A549 (cell line): ENCODE results near the gene SSX2. TPM values are rescaled to one million over a fixed set of nuclear protein-coding genes. Genes with fewer than 3 reads are reported as not detected.
"Not testable (repeated sequence)": the region's sequence is repeated elsewhere in the genome, so short reads cannot be mapped to it uniquely, and the experiment has no call there.

Experiments used
- ATAC-seq, 2 experiments: fragments of 200-7000 bp in 1 of 2; fragments of >200 bp in 1 of 2; cut with Nextera tagmentation in 1 of 2; cut with Tn5 transposase in 1 of 2; 3 replicates each; pipeline versions ENCODE4 v1.8.0 to v1.9.1; 2018 to 2020; ENCODE audit warnings: mild to moderate bottlenecking in 1 of 2, moderate library complexity in 1 of 2
- CTCF ChIA-PET: fragments of 300-600 bp; sonication (Branson Sonifier 250); formaldehyde crosslinking; extraction: SDS; loops from one replicate; lab custom pipeline; 2021; ENCODE audit warnings: antibody characterized with exemption, inconsistent platforms; lab: Yijun Ruan, JAX
- POLR2A ChIA-PET: fragments of 350-600 bp; formaldehyde crosslinking; extraction: SDS; loops from one replicate; lab custom pipeline; 2021; ENCODE audit warnings: antibody characterized with exemption, inconsistent platforms; lab: Yijun Ruan, JAX
- DNase-seq, 2 experiments: peaks; one replicate each; pipeline versions ENCODE4 v3.0.0 to v3.0.0-alpha.2; 2011 to 2016; ENCODE audit warnings: low read depth in 1 of 2, low spot score in 1 of 2
- FAIRE-seq: peaks from 2 replicates; lab custom pipeline; 2011; peaks lifted over from hg19 to GRCh38; lab: Jason Lieb, UNC
- H3K27ac ChIP-seq, 2 experiments: fragments of >200 bp; sonication (Bioruptor Twin); formaldehyde crosslinking; 3 replicates each; pipeline ENCODE4 v1.5.1; 2016 to 2017
- H3K4me1 ChIP-seq: fragments of >200 bp; sonication (Bioruptor Twin); formaldehyde crosslinking; 3 replicates; pipeline ENCODE4 v1.6.1; 2016
- H3K4me2 ChIP-seq: fragments of >200 bp; sonication (Bioruptor Twin); formaldehyde crosslinking; 3 replicates; pipeline ENCODE4 v1.6.1; 2016
- H3K4me3 ChIP-seq: fragments of >200 bp; sonication (Bioruptor Twin); formaldehyde crosslinking; 3 replicates; pipeline ENCODE4 v1.5.1; 2016
- H3K9me3 ChIP-seq: fragments of >200 bp; sonication (Bioruptor Twin); formaldehyde crosslinking; 3 replicates; pipeline ENCODE4 v1.6.1; 2016
- MAFK ChIP-seq: fragments of 450-650 bp; IDR thresholded peaks from 2 replicates; pipeline ENCODE4 v1.6.1; 2014; ENCODE audit not compliant: partially characterized antibody
- WGBS: methylation state at CpG from one replicate; pipeline ENCODE4 v1.1.6; 2017; ENCODE audit errors: missing lambda C conversion rate; 5-methylcytosine and 5-hydroxymethylcytosine counted together
- polyA minus RNA-seq: library from RNA; depleted of rRNA, polyadenylated mRNA; stranded (reverse); fragments of >200 nt; gene quantifications from 2 replicates; pipeline ENCODE4 v1.2.3, GENCODE V29; 2011; rRNA and poly(A)+ RNA removed
- polyA plus RNA-seq, 4 experiments: library from polyadenylated mRNA; depleted of rRNA in 3 of 4; stranded (reverse); fragments of >200 nt; fragmentation: RNase III in 1 of 4; extraction: RNeasy Plus Mini Kit Qiagen cat#74134 plus additional on column Dnase treatment in 1 of 4; gene quantifications; 2 replicates in 3 of 4; 3 replicates in 1 of 4; pipeline ENCODE4 v1.2.3, GENCODE V29; 2011 to 2017
- small RNA-seq, 6 experiments: library from RNA; depleted of rRNA; stranded (forward); fragments of <200 nt; gene quantifications; one replicate each; pipeline ENCODE3, GENCODE V24; 2012

The SSX2 gene, protein sequence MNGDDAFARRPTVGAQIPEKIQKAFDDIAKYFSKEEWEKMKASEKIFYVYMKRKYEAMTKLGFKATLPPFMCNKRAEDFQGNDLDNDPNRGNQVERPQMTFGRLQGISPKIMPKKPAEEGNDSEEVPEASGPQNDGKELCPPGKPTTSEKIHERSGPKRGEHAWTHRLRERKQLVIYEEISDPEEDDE
- polyA plus RNA-seq (2011; rRNA removed) (not detected in 2 replicates), polyA plus RNA-seq (2017; fragmentation: RNase III; extraction: RNeasy Plus Mini Kit Qiagen cat#74134 plus additional on column Dnase treatment) (not detected in 3 replicates), polyA minus RNA-seq (not detected in 2 replicates)
- not detected in 2 replicates for polyA plus RNA-seq (2012; cell fraction: cytosol; rRNA removed)
- polyA plus RNA-seq (2012; cell fraction: nucleus; rRNA removed), result not detected in 2 replicates

DNA sequence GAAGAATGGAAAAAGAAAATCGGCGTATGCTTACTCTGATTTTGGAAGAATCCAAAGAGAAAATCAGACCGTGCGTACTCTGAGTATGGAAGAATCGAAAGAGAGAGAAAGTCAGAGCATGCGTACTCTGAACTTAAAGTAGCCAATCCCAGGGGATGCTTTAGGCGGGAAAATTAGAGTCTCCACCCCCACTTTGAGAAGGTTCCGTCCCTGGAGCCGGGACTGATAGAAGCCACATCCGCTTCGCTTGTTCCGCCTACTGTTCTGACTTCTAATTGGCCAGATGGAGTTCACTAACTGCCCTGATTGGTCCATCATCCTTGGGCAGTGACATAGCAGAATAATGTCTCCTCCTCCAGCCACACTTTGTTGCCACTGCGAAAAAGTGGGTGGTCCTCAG is at the start of gene SSX2:
SSX2 (minus strand) TSS at position 101 of the 400 bp plus-strand sequence. CDS start 1,429 bp downstream, outside the sequence.
- H3K4me3 ChIP-seq, CTCF ChIA-PET, H3K4me1 ChIP-seq, POLR2A ChIA-PET, FAIRE-seq, H3K4me2 ChIP-seq, H3K27ac ChIP-seq, H3K9me3 ChIP-seq, ATAC-seq, DNase-seq: not testable (repeated sequence)
- WGBS, result no CpG with 5 or more reads among the region's 13 CpGs

DNA sequence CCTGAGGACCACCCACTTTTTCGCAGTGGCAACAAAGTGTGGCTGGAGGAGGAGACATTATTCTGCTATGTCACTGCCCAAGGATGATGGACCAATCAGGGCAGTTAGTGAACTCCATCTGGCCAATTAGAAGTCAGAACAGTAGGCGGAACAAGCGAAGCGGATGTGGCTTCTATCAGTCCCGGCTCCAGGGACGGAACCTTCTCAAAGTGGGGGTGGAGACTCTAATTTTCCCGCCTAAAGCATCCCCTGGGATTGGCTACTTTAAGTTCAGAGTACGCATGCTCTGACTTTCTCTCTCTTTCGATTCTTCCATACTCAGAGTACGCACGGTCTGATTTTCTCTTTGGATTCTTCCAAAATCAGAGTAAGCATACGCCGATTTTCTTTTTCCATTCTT is 44.0 kb upstream of the SSX2 start, which contains the start of gene SSX2B:
SSX2B (plus strand) TSS at position 301 of the 400 bp plus-strand sequence. CDS start 1,429 bp downstream, outside the sequence.
- H3K4me3 ChIP-seq, ATAC-seq, FAIRE-seq, H3K4me2 ChIP-seq, H3K27ac ChIP-seq, DNase-seq, H3K4me1 ChIP-seq, CTCF ChIA-PET, POLR2A ChIA-PET, H3K9me3 ChIP-seq: not testable (repeated sequence)
- no CpG with 5 or more reads among the region's 13 CpGs for WGBS

DNA sequence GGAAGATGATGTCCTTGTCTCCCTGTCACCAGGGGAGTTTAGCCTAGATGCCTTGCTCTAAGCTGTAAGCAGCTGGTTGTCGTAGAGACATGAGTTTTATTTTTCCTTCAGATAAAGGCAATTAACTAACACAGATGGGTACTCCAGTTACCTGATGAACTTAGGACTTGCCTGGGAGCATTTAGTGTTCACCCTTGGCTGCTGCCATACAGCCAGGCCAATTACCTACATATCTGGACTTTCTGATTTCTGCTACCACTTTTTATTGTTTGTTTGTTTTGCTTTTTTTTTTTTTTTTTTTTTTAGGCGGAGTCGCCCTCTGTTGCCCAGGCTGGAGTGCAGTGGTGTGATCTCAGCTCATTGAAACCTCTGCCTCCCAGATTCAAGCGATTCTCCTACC is 14.9 kb downstream of the SSX2 start:
- H3K4me2 ChIP-seq, POLR2A ChIA-PET, DNase-seq, FAIRE-seq, ATAC-seq, CTCF ChIA-PET, H3K4me1 ChIP-seq, H3K27ac ChIP-seq, H3K4me3 ChIP-seq, H3K9me3 ChIP-seq: not testable (repeated sequence)
- WGBS, result no CpG with 5 or more reads among the region's 4 CpGs

DNA sequence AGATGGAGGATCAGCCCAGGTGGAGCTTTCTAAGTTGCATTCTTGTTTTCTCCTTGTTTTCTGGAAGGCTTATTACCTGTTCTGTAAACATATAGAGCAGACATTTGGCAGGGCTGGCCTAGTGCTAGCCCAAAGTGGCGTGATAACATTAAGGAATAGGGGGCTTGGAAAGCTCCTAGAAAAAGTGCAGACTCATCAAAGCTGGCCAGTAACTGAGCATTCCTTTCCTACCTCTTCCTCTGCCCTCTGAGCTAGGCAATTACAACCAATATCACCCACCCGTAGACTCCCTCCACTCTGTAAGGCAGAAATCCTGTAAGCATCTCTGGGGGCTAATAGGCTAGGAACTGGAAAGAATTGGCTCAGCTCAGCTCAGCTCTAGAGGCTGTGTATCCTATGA is 44.8 kb downstream of the SSX2 start:
- POLR2A ChIA-PET, H3K27ac ChIP-seq, ATAC-seq, CTCF ChIA-PET, FAIRE-seq, H3K4me2 ChIP-seq, H3K4me1 ChIP-seq, H3K9me3 ChIP-seq, DNase-seq, H3K4me3 ChIP-seq: not testable (repeated sequence)
- TF ChIP-seq MAFK, result peak; percentile 40
- WGBS, result 21% methylated on average over 2 of the region's 2 CpGs

DNA sequence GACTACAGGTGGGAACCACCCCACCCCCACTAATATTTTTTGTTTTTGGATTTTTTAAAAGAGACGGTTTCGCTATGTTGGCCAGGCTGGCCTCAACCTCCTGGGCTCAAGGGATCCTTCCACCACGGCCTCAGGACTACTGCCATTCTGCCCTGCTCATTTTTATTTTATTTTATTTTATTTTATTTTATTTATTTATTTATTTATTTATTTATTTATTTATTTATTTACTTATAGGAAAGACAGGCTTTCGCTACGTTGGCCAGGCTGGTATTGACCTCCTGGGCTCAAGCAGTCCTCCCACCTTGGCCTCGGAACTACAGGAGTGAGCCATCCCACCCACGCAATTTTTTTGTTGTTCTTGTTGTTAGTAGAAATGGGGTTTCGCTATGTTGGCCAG is 51.5 kb downstream of the SSX2 start:
- WGBS, result 60% methylated on average over 8 of the region's 8 CpGs
- H3K27ac ChIP-seq, POLR2A ChIA-PET, ATAC-seq, H3K4me3 ChIP-seq, H3K4me1 ChIP-seq, H3K9me3 ChIP-seq, DNase-seq, CTCF ChIA-PET, FAIRE-seq, H3K4me2 ChIP-seq: not testable (repeated sequence)

DNA sequence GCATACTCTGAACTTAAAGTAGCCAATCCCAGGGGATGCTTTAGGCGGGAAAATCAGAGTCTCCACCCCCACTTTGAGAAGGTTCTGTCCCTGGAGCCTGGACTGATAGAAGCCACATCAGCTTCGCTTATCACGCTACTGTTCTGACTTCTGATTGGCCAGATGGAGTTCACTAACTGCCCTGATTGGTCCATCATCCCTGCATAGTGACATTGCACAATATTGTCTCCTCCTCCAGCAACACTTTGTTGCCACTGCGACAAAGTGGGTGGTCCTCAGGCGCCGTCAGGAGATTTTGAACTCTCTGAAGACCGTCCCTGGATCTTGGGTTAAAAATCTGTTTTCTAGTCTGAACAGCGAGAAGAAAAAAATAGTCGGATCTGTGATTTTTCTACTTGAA is 52.2 kb downstream of the SSX2 start, which contains the start of gene SSX7:
SSX7 (minus strand) TSS at position 101 of the 400 bp plus-strand sequence. CDS start 1,428 bp downstream, outside the sequence.
- H3K9me3 ChIP-seq, H3K4me1 ChIP-seq, POLR2A ChIA-PET, ATAC-seq, H3K4me2 ChIP-seq, CTCF ChIA-PET, H3K27ac ChIP-seq, FAIRE-seq, H3K4me3 ChIP-seq: not testable (repeated sequence)
- 29% methylated on average over 9 of the region's 9 CpGs for WGBS
- DNase-seq, result peak in 1 of 2 experiments; percentile 3

DNA sequence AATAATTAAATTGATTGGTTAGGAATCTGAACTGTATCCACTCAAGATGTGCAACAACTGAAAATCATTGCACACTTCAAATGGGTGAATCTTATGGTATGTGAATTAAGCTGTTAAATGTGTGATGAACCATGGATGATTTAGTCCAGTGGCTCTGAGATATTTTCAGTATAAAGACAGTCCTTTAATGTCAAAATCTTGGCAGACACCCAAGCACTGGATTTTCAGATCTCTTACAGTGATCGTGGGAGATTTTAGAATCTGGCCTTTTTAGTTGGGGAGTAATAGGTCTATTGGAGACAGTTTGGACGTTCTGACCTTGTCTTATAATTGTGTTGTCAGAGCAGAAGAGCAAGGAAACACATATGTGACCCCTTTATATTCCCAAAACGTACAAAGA is 56.3 kb downstream of the SSX2 start:
- H3K9me3 ChIP-seq, POLR2A ChIA-PET, DNase-seq, FAIRE-seq, ATAC-seq, H3K4me3 ChIP-seq, H3K4me2 ChIP-seq, CTCF ChIA-PET, H3K27ac ChIP-seq, H3K4me1 ChIP-seq: not testable (repeated sequence)
- WGBS, result 17% methylated on average over 3 of the region's 3 CpGs

DNA sequence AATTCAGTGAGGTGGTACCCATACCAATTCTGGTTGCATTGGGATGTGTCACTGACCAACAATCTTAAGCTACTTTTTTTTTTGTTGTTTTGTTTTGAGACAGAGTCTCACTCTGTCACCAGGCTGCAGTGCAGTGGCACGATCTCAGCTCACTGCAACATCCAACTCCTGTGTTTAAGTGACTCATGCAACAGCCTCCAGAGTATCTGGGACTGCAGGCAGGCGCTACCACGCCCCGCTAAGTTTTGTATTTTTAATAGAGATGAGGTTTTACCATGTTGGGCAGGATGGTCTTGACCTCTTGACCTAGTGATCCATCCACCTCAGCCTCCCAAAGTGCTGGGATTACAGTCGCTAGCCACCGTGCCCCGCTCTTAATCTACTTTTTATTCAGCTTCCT is 58.0 kb downstream of the SSX2 start:
- H3K4me1 ChIP-seq, H3K4me3 ChIP-seq, POLR2A ChIA-PET, ATAC-seq, CTCF ChIA-PET, FAIRE-seq, DNase-seq, H3K9me3 ChIP-seq, H3K4me2 ChIP-seq, H3K27ac ChIP-seq: not testable (repeated sequence)
- 53% methylated on average over 7 of the region's 7 CpGs for WGBS

Small RNA genes lying within 50 kb of the gene (small RNA-seq; reads per million reads assigned to genes)
- gene AC244505.3 (0 reads per million in 6 experiments), gene AC244505.5 (0 reads per million in 6 experiments), gene AL450023.3 (0 reads per million in 6 experiments), gene RNA5SP504 (0 to 3.1 (median 0) reads per million in 6 experiments)

Other genes starting within 250 kb of the SSX2 start
- 82.9 and 111 TPM in 2 replicates for gene XAGE1A, start 211.4 kb downstream of the SSX2 start, polyA plus RNA-seq (2011; rRNA removed)
- gene XAGE1A, start 211.4 kb downstream of the SSX2 start, polyA plus RNA-seq (2017; fragmentation: RNase III; extraction: RNeasy Plus Mini Kit Qiagen cat#74134 plus additional on column Dnase treatment), result 8.3 to 18.1 TPM (median 13.3 TPM) in 3 replicates
- 41.7 and 54.6 TPM in 2 replicates for gene XAGE1B, start 190.1 kb downstream of the SSX2 start, polyA plus RNA-seq (2011; rRNA removed)
- gene XAGE1B, start 190.1 kb downstream of the SSX2 start, polyA plus RNA-seq (2017; fragmentation: RNase III; extraction: RNeasy Plus Mini Kit Qiagen cat#74134 plus additional on column Dnase treatment), result 179 to 216 TPM (median 194 TPM) in 3 replicates
- not detected in 2 replicates for gene SSX7, start 52.3 kb downstream of the SSX2 start, polyA plus RNA-seq (2011; rRNA removed)
- not detected in 3 replicates for gene SSX7, start 52.3 kb downstream of the SSX2 start, polyA plus RNA-seq (2017; fragmentation: RNase III; extraction: RNeasy Plus Mini Kit Qiagen cat#74134 plus additional on column Dnase treatment)
- gene SSX2B, start 44.1 kb upstream of the SSX2 start, polyA plus RNA-seq (2011; rRNA removed), result not detected in 2 replicates
- gene SSX2B, start 44.1 kb upstream of the SSX2 start, polyA plus RNA-seq (2017; fragmentation: RNase III; extraction: RNeasy Plus Mini Kit Qiagen cat#74134 plus additional on column Dnase treatment), result not detected in 3 replicates
- gene SPANXN5, start 90.2 kb upstream of the SSX2 start, polyA plus RNA-seq (2011; rRNA removed), result 0.07 TPM in 1 of 2 replicates, not detected in the other
- not detected in 3 replicates for gene SPANXN5, start 90.2 kb upstream of the SSX2 start, polyA plus RNA-seq (2017; fragmentation: RNase III; extraction: RNeasy Plus Mini Kit Qiagen cat#74134 plus additional on column Dnase treatment)
- not detected in 2 replicates for gene XAGE5, start 104.1 kb upstream of the SSX2 start, polyA plus RNA-seq (2011; rRNA removed)
- gene XAGE5, start 104.1 kb upstream of the SSX2 start, polyA plus RNA-seq (2017; fragmentation: RNase III; extraction: RNeasy Plus Mini Kit Qiagen cat#74134 plus additional on column Dnase treatment), result not detected in 3 replicates
- not detected in 2 replicates for gene XAGE3, start 160.9 kb upstream of the SSX2 start, polyA plus RNA-seq (2011; rRNA removed)
- gene XAGE3, start 160.9 kb upstream of the SSX2 start, polyA plus RNA-seq (2017; fragmentation: RNase III; extraction: RNeasy Plus Mini Kit Qiagen cat#74134 plus additional on column Dnase treatment), result not detected in 3 replicates
- gene FAM156B, start 190.2 kb upstream of the SSX2 start, polyA plus RNA-seq (2011; rRNA removed), result 18.1 and 29.6 TPM in 2 replicates
- 10.4 to 12.2 TPM (median 11.5 TPM) in 3 replicates for gene FAM156B, start 190.2 kb upstream of the SSX2 start, polyA plus RNA-seq (2017; fragmentation: RNase III; extraction: RNeasy Plus Mini Kit Qiagen cat#74134 plus additional on column Dnase treatment)